ENCODE data around the gene UNCX.

The UNCX gene

DNA sequence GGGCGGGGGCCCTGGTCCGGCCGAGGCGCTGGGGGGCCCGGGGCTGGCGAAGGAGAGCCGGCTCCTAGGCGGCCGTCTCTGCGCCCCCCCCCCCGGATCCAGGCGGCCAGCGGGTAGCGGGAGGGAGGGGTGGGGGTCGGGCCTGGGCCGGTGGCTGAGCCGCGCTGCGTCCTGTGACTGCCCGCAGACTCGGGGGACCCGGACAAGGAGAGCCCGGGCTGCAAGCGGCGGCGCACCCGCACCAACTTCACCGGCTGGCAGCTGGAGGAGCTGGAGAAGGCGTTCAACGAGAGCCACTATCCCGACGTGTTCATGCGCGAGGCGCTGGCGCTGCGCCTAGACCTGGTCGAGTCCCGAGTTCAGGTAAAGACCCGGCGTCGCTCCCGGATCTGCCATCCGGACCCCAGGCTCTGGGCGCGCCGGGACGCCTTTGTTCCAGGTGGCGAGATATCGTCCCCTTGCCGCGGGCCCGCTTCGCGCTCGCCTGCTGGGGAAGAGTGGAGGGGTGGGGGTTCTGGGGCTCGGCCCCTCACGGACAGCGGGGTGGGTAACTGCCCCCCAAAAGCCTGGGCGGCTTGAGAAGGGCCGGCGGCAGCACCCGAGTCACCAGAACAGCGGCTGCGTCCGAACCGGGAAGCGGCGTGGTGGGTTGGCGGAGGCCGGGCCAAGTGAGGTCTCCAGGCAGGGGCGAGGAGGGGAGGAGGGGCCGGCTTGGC is 819 bp downstream of the UNCX start:
- DNase-seq = no peak

DNA sequence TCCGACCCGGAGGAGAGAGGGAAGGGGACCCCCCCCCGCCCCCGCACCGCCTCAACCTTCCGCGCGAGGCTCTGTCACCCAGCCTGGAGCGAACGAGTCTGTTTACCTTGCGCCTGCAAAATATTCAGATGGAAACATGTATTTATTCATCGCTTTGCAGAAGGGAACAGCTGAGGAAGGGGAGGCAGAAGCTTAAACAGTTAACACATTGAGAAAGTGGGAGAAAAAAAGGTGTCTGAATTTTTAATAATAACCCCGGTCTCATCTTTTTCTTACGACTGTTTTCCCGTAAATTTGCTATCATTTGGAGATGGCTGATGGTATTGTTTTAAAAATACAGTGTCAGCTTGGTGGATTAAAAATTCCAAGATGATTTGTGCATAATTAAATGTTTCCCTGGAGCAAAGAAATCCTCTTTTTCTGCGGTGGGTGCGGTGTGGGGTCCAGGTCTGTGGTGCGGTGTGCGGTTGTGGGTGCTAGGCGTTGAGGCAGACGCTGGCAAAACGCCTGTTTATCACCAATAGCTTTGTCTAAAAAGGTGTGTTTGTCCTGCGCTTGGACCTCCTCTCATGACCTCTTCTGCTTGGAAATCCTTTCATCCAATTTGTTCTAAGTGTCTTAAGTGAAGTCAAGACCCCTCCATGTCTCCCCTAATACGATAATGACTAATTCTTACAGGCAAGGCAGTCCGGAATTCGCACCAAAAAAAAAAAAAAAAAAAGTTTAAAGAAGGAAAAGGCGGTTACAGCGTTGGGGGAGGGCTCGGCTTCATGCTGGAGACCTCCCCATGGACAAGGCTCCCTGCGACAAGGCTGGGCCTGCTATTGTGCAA is 1.6 kb downstream of the UNCX start:
- no peak for DNase-seq

GRCh38 chr7:1234881-1235500 is 2.3 kb downstream of the UNCX start:
- DNase-seq = no peak

DNA sequence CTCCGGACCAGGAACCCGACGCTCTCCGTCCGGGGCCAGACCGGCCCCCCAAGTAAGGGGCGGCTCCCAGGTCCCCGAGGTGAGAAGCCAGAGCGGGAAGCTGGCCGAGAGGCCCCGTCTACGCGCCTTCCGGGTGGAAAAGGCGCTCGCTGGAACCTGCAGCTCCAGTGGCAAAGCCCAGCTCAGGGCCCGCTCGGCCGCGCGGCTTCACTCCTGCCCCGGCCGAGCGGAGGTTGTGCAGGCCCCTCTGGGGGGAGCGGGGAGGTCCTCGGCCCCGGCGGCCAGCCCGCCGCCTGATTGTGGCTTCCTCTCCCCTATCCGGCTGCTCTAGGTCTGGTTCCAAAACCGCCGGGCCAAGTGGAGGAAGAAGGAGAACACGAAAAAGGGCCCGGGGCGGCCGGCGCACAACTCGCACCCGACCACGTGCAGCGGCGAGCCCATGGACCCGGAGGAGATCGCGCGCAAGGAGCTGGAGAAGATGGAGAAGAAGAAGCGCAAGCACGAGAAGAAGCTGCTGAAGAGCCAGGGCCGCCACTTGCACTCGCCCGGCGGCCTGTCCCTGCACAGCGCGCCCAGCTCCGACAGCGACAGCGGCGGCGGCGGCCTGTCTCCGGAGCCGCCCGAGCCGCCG is 2.9 kb downstream of the UNCX start:
- no peak for DNase-seq

- DNase-seq = peak in 2 of 3 donors; percentile 30 to 56
Measured at GRCh38 chr7:1236132-1236661, 3.5 kb downstream of the UNCX start.

DNA sequence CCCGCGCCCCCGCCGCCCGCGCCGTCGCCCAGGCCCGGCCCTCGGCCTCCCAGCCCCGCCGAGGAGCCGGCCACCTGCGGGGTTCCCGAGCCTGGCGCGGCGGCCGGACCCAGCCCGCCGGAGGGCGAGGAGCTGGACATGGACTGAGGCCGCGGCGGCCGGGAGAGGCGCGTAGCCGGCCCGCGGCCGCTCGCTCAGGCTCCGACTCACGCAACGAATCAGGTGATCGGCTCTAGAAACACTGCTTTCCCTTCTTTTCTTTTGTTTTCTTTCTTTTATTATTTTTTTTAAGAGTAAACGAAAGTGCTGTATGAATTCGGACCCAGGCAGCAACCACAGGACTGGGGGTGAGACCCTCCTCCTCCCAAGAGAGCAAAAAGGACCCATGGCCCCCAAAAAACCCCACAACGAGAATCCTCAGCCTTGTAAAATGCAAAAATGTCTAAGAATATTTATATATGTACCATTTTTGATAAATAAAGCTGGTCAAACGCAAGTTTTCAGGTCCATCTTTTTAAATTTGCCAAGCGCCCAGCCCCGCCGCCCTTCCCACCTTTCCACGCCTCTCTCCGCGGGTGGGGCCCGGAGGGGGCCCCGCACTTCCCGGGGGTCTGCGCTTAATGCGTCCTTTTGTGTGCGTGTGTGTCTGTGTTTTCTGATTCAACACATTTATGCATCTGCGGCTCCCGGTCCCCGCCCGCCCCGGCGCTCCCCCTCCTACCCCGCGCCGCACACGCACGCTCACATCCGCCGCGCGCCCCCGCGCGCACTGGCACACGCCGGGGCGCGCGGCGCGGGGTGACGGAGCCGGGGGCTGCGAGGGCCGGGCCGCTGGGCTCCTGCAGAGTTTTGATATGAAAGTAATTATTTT is 4.4 kb downstream of the UNCX start:
- no peak for DNase-seq

DNA sequence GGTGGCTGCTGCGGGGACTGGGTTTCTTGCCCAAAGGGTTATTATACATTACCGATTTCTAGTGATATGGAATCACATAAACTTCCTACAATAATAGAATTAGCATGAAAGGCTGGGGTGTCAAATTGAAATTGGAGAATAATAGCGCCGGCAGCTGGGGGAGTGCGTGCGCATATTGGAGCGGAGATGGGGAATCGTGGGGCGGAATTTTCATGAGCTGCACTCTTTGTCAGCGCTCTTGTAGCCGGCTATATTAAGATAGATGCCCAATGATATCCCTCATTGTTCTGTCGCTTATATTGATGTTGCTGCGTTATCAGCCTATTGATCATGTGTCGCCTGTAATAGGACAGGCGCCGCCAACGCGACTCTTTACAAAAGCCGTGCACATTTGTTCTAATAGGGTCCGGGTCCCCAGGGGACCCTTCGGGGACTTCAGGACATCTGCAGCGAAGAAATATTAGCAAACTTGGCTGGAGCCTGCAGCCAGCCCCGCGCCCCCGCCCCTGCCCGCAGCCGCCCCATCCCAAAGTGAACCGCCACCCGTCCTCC is 5.1 kb downstream of the UNCX start:
- no peak for DNase-seq

DNA sequence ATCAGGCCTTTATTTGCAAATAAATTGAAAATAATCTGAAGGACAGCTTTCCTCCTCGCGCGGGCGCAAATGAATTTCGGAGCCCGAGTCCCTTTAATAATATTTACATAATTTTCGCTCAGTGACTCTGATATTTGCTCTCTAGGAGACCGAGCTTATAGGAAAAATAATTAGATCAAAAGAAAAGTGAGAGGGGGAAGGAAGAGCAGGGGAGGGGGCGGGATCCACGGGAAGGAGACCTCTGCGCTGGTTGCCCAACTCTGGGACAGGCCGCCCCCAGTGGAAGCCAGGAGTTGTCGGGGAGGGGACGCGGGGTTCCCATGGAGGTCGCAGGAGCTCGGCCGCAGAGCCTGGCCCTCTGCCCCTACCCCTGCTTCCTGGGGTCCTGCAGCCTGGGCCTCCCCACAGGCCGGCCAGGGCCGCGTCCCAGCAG is 5.8 kb downstream of the UNCX start:
- no peak for DNase-seq

DNA sequence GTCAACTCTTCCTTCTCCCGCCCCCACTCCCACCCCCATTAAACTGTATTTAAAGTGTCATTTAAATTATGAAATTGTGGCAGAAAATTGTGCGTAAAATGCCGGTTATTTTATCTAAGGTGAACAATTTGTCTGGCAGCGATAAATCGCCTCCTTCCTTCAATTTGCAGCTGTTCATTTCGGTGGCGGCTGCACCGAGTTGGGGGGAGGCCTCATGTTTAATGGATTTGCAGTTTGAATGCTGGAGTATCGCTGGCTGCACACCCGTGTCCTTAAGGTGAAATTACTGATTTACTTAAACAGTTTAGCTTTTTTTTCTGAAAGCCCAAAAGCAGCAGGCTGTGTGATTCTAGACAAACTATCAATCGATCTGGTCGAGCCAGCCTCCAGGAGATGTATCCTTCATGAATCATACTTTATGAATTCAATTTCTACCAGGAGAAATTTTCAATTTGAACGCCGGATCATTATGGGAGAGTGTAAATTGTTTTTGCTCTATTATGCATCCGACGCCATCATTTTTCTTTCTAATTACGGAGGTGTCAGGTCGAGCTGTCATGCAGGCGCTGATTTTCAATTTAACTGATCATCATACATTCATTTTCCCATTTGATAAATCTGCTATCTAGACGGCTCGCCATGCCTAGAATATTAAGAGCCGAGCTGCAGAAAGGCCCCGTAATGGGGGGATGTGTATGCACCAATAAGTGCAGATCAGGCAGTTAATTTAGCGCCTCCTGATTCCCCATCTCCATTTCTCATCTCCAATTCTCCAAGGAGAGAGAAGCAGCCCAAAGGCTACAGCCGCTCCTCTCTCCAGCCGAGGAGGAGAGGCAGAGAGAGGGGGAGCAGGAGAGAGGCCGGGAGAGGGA is 6.5 kb downstream of the UNCX start:
- DNase-seq = no peak

GRCh38 chr7:1239803-1240516 is 7.3 kb downstream of the UNCX start:
- DNase-seq = no peak

GRCh38 chr7:1240517-1241257 is 8.0 kb downstream of the UNCX start:
- no peak for DNase-seq

GRCh38 chr7:1241258-1241602 is 8.6 kb downstream of the UNCX start:
- DNase-seq = no peak

DNA sequence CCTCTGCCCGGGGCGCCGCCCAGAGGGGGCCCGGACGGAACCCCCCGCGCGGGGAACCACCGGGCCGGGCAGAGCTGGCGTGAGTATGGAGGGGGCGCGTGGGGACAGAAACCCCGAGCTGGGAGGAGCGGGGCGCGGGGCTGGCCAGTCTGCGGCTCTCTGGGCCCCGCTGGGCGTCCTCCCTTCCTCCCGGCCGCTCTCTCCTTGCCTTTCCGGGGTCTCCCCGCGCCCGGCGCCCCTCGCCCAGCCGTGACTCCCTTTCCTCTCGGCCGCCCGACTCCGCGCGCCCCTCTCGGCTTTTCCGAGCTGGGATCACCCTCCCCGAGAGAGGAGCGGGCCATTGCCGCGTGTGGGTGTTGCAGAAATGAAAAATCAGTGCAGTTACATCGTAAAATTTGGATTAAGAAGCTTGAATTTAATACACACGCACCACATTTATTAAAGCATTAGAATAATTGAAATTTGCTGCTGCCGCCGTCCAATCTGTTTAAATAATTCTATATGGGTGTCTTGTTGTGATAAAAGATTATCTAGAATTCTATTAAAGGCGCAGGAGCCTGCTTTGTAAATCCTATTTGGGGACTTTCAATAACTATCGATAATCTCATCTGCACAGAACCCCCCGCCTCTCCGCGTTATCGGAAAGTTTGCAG is 9.1 kb downstream of the UNCX start:
- no peak for DNase-seq

DNA sequence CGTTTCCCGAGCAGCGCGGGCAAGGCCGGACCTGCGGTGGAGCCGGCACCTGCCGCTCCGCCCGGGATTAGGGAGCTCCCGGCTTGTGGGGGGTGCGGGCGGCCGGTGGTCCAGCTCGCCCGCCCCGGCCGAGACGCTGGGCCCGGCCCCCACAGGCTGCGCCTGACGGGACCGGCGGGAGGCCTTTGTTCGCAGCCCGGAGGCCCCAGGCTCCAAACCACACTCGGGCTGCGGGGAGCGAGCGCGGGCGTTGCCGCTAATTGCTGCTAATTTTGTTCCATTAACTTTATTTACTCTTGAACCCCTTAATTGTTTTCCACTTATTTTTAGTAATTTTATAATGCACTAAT is 9.6 kb downstream of the UNCX start:
- DNase-seq = no peak

DNA sequence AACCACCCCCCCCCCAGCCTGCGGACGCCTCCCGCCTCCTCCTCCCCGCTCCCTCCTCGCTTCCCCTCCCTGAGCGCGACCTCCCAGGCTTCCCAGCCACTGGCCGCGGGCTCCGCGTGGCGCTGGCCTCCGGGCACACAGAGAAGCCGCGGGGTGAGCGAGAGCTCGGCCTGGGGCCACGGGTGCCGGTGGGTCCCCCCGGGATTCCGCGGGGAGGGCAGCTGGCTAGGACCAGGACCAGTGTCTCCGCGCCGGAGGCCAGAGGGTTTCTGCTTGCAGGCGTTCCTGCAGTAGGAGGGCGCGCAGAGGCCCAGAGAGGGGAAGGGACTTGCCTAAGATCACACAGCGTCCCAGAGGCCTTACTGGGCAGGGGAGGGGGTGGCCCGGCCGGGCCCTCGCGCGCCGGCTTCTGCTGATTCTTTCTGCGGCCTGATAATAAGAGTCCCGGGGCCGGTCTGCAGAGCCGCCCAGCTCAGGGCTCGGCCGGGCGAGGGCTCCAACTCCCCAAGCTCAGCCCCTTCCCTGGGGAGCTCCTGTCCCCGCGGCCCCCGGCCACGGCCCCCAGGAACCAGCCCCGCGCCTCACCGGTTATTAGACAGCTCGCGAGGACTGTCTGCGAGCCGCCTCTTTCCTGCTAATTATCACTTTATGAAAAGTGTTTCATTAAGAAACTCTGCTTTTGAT is 10.1 kb downstream of the UNCX start:
- DNase-seq = no peak

DNA sequence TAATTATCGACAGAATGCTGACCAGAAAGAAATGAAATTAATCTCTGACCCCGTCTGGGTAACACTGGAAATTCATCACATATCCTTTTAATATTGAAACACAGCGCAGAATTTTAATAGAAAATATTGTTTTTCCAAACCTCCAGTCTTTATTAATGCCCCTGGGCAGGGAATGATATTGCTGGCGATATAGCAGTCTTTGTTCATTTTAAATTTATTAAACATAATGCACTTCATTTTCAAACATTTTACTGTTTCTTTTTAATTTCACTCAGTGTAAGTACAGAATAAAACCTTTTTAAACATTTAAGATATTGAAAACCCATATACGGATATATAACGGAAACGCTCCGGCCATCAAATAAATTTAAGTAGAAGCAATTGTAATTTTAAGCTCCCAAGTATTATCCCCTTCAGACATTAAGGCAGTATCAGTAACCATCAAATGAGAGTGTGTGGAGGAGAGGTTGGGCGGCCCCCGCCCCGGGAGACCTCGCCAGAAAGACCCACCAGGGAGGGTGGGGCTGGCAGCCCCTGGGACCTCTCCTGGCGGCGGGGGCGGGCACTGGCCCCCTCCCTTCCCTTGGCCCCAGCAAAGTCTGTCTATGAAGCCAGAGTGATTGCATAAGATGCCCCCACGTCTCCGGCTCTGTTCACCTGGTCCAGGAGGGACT is 10.8 kb downstream of the UNCX start:
- DNase-seq = no peak

DNA sequence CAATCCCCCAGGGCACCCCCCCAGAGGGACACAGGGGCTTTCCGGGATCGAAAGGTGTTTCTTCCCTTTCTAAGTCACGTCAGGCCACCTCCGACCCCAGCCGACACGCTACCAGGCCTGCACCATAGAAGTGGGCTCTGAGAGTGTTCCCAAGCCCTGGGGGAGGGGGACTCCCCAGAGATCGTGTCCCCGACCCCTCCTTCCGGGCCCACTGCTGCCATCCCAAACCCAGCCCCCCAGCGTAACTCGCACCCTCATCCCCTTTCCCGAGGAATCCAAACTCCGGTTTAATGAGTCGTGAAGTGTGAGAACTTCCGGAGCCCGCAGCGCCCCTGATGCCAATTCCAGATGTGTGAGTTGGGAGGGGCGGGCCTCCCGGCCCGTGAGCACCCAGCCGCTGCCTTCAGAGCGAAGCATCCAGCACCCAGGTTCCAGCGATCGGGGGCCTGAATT is 11.3 kb downstream of the UNCX start:
- DNase-seq = no peak
